Measurements from ENCODE around the gene BMP5. TPM values are rescaled to one million over a fixed set of nuclear protein-coding genes. Genes with fewer than 3 reads are reported as not detected.
A peak's percentile ranks its signal among the peaks of the same experiment; 100 is the strongest.

BMP5 gene
- total RNA-seq, 4 donors from 2014 or later = 1.8 to 5.6 (median 3.4) TPM

DNA sequence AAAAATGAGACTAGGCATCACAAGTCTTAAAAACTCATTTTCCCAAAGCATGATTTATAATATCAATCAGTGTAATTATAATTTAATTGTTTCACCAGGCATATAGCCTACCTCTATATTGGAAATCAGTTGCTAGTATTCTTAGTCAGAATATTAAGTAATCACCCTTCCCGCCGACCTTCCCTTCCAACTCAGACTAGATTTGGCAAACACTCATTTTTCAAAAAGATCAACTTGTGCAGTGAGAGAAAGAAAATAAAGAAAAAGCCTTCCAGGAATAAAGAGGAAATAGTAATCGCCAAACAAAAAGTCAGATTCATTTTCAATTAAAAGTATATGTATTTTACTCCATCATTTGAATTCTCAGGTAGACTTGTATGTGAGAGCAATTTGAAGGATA lies 1.9 kb upstream of the BMP5 start:
- intact Hi-C loops (cut with DNase I; ENCODE audit: low total_unique reads) = no loop called here
- Histone ChIP-seq H3K4me1 (no peaks in the 10 kb centered on the region), H3K36me3 (no peaks in the 10 kb centered on the region), H3K27me3 (no peaks in the 10 kb centered on the region), H3K27ac (peak overlapping the region in 1 of 4 donors; percentile 3), H3K4me3 (no peak overlapping the region), H3K9me3 (no peaks in the 10 kb centered on the region)
- 75 to 78% methylated on average over 3 of the region's 3 CpGs for WGBS, 2 donors (ENCODE audit: low coverage in 1 of 2)
- TF ChIP-seq, protein P1, sequence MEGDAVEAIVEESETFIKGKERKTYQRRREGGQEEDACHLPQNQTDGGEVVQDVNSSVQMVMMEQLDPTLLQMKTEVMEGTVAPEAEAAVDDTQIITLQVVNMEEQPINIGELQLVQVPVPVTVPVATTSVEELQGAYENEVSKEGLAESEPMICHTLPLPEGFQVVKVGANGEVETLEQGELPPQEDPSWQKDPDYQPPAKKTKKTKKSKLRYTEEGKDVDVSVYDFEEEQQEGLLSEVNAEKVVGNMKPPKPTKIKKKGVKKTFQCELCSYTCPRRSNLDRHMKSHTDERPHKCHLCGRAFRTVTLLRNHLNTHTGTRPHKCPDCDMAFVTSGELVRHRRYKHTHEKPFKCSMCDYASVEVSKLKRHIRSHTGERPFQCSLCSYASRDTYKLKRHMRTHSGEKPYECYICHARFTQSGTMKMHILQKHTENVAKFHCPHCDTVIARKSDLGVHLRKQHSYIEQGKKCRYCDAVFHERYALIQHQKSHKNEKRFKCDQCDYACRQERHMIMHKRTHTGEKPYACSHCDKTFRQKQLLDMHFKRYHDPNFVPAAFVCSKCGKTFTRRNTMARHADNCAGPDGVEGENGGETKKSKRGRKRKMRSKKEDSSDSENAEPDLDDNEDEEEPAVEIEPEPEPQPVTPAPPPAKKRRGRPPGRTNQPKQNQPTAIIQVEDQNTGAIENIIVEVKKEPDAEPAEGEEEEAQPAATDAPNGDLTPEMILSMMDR (IDR thresholded peaks at IDR 0.05) = no peak
- TF ChIP-seq EP300 (IDR thresholded peaks at IDR 0.05; ENCODE audit: low read depth) (no peak), POLR2A (IDR thresholded peaks at IDR 0.05) (no peak), POLR2AphosphoS5 (IDR thresholded peaks at IDR 0.05) (no peak)
- DNase-seq = no peak
- in situ Hi-C loops (cut with MboI; ENCODE audit: low pct_ligation_motif_present in 1 of 4, low pct_unique_long_range_greater_than_20kb in 1 of 4, low sequenced_read_pairs in 3 of 4) = loop anchor here in 1 of 4 donors (25.0 kb wide), 1 partner anchor 440 kb away; no protein-coding TSS in a partner anchor

DNA sequence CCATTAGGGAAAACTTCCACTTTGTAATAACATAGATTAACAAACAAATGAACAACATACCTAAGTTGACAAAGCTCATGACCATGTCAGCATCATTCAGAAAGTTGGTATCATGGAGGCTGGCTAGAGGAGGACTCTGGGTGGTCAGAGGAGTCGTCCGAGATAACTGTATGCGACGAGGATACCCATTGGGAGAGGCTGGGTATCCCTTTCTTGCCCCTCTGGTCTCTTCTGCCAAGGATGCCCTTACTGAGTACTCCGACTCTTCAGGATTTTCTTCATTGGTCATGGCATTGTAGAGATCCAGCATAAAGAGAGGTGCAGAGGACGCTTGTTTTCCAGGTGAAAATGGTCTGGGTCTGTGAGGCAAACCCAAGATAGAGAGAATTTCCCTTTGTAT lies 1.1 kb downstream of the BMP5 start:
- intact Hi-C loops (cut with DNase I; ENCODE audit: low total_unique reads) = no loop called here
- no peak for DNase-seq
- TF ChIP-seq, protein P1 (IDR thresholded peaks at IDR 0.05) = no peak
- TF ChIP-seq POLR2AphosphoS5 (IDR thresholded peaks at IDR 0.05) (no peak), EP300 (IDR thresholded peaks at IDR 0.05; ENCODE audit: low read depth) (no peak), POLR2A (IDR thresholded peaks at IDR 0.05) (no peak)
- WGBS, 2 donors (ENCODE audit: low coverage in 1 of 2) = 77% methylated on average over 6 of the region's 6 CpGs; no CpG with 5 or more reads in 1 of the 2 donors
- no peaks in the 10 kb centered on the region for H3K9me3 ChIP-seq
- in situ Hi-C loops (cut with MboI; ENCODE audit: low pct_ligation_motif_present in 1 of 4, low pct_unique_long_range_greater_than_20kb in 1 of 4, low sequenced_read_pairs in 3 of 4) = no loop called here
- no peaks in the 10 kb centered on the region for H3K27me3 ChIP-seq
- H3K36me3 ChIP-seq = no peaks in the 10 kb centered on the region
- H3K27ac ChIP-seq = peak overlapping the region in 2 of 4 donors; percentile 9 to 42
- peak overlapping the region in 1 of 4 donors; percentile 24 for H3K4me3 ChIP-seq
- no peaks in the 10 kb centered on the region for H3K4me1 ChIP-seq

DNA sequence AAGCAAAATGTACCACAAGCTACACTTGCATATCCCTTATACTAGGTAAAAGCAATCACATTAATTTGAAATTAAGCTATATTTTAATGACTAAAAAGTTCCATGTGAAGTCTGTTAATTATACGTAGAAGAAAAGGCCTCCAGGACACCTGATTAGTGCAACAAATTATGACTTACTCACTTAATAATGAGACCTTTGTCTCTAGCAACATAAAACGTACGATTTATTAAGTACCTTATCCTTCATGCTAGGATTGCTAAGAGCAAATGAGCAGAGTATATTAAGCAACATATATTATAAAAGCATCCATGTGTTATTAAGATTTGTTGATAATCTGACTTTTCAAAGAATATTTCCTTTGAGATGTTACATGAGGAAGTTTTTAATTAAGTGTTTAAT lies 2.5 kb downstream of the BMP5 start:
- H3K36me3 ChIP-seq = no peaks in the 10 kb centered on the region
- H3K27ac ChIP-seq = peak overlapping the region in 1 of 4 donors; percentile 29
- H3K9me3 ChIP-seq = no peaks in the 10 kb centered on the region
- peak overlapping the region in 2 of 4 donors; percentile 3 to 24 for H3K4me3 ChIP-seq
- intact Hi-C loops (cut with DNase I; ENCODE audit: low total_unique reads) (no loop called here), in situ Hi-C loops (cut with MboI; ENCODE audit: low pct_ligation_motif_present in 1 of 4, low pct_unique_long_range_greater_than_20kb in 1 of 4, low sequenced_read_pairs in 3 of 4) (no loop called here)
- peaks cover 0 to 10% (median 0%) of the 10 kb centered on the region in 4 donors for H3K4me1 ChIP-seq
- no peaks in the 10 kb centered on the region for H3K27me3 ChIP-seq
- 65 to 80% methylated on average over 3 of the region's 3 CpGs for WGBS, 2 donors (ENCODE audit: low coverage in 1 of 2)
- DNase-seq = no peak
- TF ChIP-seq POLR2A (IDR thresholded peaks at IDR 0.05) = no peak
- TF ChIP-seq EP300 (IDR thresholded peaks at IDR 0.05; ENCODE audit: low read depth) = no peak
- no peak for TF ChIP-seq POLR2AphosphoS5 (IDR thresholded peaks at IDR 0.05)
- TF ChIP-seq, protein P1 (IDR thresholded peaks at IDR 0.05) = no peak

DNA sequence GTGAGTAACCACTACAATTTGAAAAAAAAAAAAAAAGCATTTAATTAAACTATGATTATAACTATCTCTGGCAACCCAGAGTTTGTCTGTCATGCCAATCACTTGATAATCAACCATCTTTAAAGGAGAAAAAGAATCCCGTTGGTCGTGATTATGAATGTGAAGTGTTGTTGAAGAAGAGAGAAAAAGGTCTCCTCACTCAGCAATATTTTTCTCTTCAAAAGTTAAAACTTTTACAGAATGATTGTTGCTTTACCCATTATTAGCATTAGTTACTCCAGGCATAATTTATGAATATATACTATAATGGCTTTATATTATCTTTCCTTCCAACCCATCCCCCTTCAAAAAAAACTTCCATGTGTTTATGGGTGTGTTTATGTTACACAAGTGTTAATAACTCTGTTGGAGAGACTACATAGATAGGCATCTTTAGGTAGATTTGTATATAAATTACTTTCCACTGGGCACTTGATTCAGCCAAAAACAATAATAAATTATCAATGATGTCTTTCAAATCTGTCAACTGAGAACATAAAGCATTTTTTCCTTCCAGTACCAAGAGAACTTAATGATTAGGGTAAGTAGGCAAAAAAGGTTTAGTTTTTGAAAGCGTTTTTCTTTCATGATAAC lies 5.1 kb downstream of the BMP5 start:
- peaks cover 0 to 10% (median 0%) of the 10 kb centered on the region in 4 donors for H3K4me1 ChIP-seq
- intact Hi-C loops (cut with DNase I; ENCODE audit: low total_unique reads) (no loop called here), in situ Hi-C loops (cut with MboI; ENCODE audit: low pct_ligation_motif_present in 1 of 4, low pct_unique_long_range_greater_than_20kb in 1 of 4, low sequenced_read_pairs in 3 of 4) (no loop called here)
- 84 to 86% methylated on average over 3 of the region's 3 CpGs for WGBS, 2 donors (ENCODE audit: low coverage in 1 of 2)
- H3K9me3 ChIP-seq = no peaks in the 10 kb centered on the region
- H3K27ac ChIP-seq = peak overlapping the region in 3 of 4 donors; percentile 1 to 51 (median 11)
- H3K4me3 ChIP-seq = peak overlapping the region in 1 of 4 donors; percentile 22
- TF ChIP-seq, protein P1 (IDR thresholded peaks at IDR 0.05) = no peak
- no peak for TF ChIP-seq POLR2A (IDR thresholded peaks at IDR 0.05)
- TF ChIP-seq EP300 (IDR thresholded peaks at IDR 0.05; ENCODE audit: low read depth) = no peak
- TF ChIP-seq POLR2AphosphoS5 (IDR thresholded peaks at IDR 0.05) = no peak
- DNase-seq = no peak
- no peaks in the 10 kb centered on the region for H3K36me3 ChIP-seq
- no peaks in the 10 kb centered on the region for H3K27me3 ChIP-seq
